Umbilical cord (tissue), 2 donors: Measurements from ENCODE around the gene RPS13. TPM values are rescaled to one million over a fixed set of nuclear protein-coding genes. Genes with fewer than 3 reads are reported as not detected.
"Not testable (repeated sequence)": the region's sequence is repeated elsewhere in the genome, so short reads cannot be mapped to it uniquely, and the experiment has no call there.

Source experiments
- DNase-seq: peaks from one replicate; pipeline ENCODE4 v3.0.0-alpha.2; 2015; ENCODE audit warnings: low spot score
- total RNA-seq: library from RNA; depleted of rRNA; stranded (reverse); fragments of >200 nt; gene quantifications from one replicate; pipeline ENCODE4 v1.2.3, GENCODE V29; 2014; ENCODE audit warnings: low replicate concordance; ENCODE audit not compliant: insufficient read depth

The RPS13 gene
- total RNA-seq, 1 donor from 2014 or later = 2,176 TPM

DNA sequence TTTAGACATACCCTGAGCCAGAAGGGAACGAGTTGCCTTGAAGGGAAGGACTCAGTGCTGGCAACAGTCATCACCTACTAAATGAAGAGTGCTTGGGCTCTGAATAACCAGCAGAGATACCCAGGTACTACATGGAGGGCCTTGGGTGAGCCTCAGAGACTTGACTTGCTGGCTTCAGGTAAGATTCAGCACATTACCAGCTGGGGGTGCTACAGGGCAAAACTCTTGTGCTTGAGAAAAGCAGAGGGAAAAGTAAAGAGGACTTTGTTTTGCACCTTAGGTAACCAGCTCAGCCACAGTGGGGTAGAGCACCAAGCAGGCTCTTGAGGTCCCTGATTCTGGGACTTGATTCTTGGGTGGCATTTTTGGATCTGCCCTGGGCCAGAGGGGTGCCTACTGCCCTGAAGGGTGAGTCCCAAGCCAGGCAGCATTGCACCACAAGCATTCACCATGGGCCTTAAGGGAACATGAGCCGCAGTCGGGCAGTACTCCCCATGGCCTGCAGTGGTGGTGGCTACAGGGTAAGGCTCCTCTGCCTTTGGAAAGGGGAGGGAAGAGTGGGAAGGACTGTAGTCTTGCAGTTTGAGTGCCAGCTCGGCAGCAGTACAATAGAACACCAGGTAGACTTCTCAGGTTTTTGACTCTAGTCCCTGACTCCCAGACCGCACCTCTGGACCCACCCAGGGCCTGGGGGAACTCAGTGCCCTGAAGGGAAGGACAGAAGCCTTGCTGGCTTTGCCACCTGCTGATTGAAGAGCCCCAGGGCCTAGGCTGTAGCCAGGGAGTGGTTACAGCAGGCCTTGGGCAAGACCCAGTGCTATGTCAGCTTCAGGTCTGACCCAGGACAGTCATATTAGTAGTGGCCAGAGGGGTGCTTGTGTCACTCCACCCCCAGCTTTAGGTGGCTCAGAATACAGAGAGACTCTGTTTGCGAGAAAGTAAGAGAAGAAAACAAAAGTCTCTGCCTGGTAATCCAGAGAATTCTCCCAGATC lies 40.5 kb downstream of the RPS13 start:
- no peak for DNase-seq

DNA sequence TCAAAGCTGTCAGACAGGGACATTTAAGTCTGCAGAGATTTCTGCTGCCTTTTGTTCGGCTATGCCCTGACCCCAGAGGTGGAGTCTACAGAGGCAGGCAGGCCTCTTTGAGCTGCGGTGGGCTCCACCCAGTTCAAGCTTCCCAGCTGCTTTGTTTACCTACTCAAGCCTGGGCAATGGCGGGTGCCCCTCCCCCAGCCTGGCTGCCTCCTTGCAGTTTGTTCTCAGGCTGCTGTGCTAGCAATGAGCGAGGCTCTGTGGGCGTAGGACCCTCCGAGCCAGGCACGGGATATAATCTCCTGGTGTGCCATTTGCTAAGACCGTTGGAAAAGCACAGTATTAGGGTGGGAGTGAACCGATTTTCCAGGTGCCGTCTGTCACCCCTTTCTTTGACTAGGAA lies 43.4 kb downstream of the RPS13 start:
- not testable (repeated sequence) for DNase-seq

DNA sequence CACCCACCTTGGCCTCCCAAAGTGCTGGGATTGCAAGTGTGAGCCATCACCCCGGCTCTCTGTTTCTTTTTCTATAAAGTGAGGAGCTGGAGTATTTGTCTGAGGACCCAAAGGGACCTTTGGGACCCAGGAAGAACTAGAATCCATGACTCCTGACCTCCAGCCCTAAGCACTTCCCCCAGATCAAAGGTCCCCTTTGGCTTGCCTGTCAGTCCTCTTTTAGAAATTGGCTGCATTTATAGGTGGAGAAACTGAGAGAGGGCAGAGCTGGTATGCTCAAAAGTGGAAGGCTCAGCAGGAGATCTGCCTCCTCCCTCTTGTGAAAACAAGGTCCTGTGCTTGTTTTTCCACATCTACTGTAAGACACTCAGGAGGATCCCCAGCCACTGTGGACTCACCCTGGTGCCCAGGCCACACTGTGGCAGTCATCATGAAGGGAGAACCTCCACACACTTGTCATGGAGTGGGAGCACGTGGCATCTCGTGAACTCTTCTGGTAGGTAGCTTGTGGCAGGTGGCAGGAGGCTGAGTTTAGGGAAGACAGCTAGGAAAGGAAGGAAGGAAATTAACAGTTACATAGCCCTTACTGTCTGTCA lies 50.9 kb downstream of the RPS13 start:
- DNase-seq = no peak

DNA sequence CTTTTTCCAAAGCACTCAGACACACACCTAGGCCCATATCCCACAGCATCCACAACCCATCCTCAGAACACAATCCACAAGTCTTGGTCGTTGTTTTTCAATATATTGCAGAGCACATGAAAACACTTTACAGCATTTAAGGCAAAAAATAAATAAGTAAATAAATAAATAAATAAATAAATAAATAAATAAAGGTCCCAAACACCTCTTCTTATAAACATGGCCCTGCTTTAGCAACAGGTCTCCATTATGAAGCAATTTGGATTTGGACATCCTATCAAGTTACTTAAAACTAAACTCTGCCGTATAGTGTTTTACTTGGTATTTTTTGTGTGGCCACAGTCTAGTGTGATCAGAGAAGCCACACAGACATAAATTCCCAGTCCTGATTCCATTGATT lies 52.5 kb downstream of the RPS13 start:
- no peak for DNase-seq

Other genes with a start within 250 kb of the RPS13 start
- 8.2 TPM for gene PLEKHA7, start 63.3 kb downstream of the RPS13 start, total RNA-seq
- 94.4 TPM for gene PIK3C2A, start 130.3 kb upstream of the RPS13 start, total RNA-seq
- gene NUCB2, start 199.1 kb upstream of the RPS13 start, total RNA-seq = 122 TPM